Coronary artery (tissue), 2 donors: ENCODE results near the gene TFIP11.

ENCODE experiments used
- DNase-seq: peaks from one replicate; pipeline ENCODE4 v3.0.0-alpha.2; 2017; ENCODE audit warnings: low spot score
- H3K27ac ChIP-seq, 2 donors: fragments of 200-600 bp; sonication (generic); one replicate each; pipeline ENCODE4 v1.5.1; 2016 to 2019
- H3K4me3 ChIP-seq: fragments of 200-600 bp; sonication (generic); 2 replicates; pipeline ENCODE4 v1.5.1; 2016; ENCODE audit warnings: mild to moderate bottlenecking, moderate library complexity
- CTCF ChIP-seq: fragments of 200-600 bp; sonication (generic); IDR thresholded peaks from one replicate; pipeline ENCODE4 v1.5.1; 2019; ENCODE audit warnings: antibody characterized with exemption

TFIP11 gene

GRCh38 chr22:26461188-26461810 lies 51.0 kb downstream of the TFIP11 start:
- DNase-seq: no peak
- H3K27ac ChIP-seq: no peak overlapping the region
- TF ChIP-seq CTCF: peak; percentile 38

GRCh38 chr22:26460202-26460601 lies 52.1 kb downstream of the TFIP11 start:
- no peak for TF ChIP-seq CTCF
- no peak for DNase-seq
- Histone ChIP-seq H3K4me3 (no peak overlapping the region), H3K27ac (no peak overlapping the region)

More at GRCh38 chr22:26461188-26461810, 51.0 kb downstream of the TFIP11 start:
- H3K4me3 ChIP-seq: no peak overlapping the region

- no peak for DNase-seq
- no peak for TF ChIP-seq CTCF
- Histone ChIP-seq H3K4me3 (no peak overlapping the region), H3K27ac (no peak overlapping the region)
These were observed 54.5 kb downstream of the TFIP11 start for GRCh38 chr22:26457661-26458272.

GRCh38 chr22:26453812-26454500 lies 58.3 kb downstream of the TFIP11 start:
- no peak for TF ChIP-seq CTCF
- Histone ChIP-seq H3K27ac (no peak overlapping the region), H3K4me3 (no peak overlapping the region)
- DNase-seq: no peak

- H3K27ac ChIP-seq: no peak overlapping the region
- no peak for TF ChIP-seq CTCF
- H3K4me3 ChIP-seq: no peak overlapping the region
- DNase-seq: no peak
These were observed 59.1 kb downstream of the TFIP11 start for GRCh38 chr22:26453216-26453615.

GRCh38 chr22:26452236-26453016 lies 59.8 kb downstream of the TFIP11 start:
- TF ChIP-seq CTCF: no peak
- Histone ChIP-seq H3K4me3 (no peak overlapping the region), H3K27ac (no peak overlapping the region)
- no peak for DNase-seq
